Mucosa of stomach (tissue), 1 donor: ENCODE data around the gene METTL25B.
A peak's percentile ranks its signal among the peaks of the same experiment; 100 is the strongest.

Experiments used
- H3K27me3 ChIP-seq: one replicate; pipeline ENCODE4 v1.7.0; 2013; ENCODE audit warnings: mild to moderate bottlenecking, low read length; ENCODE audit not compliant: control insufficient read depth, insufficient read depth
- H3K36me3 ChIP-seq: one replicate; pipeline ENCODE4 v1.7.0; 2013; ENCODE audit warnings: low read length; ENCODE audit not compliant: control insufficient read depth, insufficient read depth
- H3K4me1 ChIP-seq: one replicate; pipeline ENCODE4 v1.7.0; 2013; ENCODE audit warnings: mild to moderate bottlenecking, low read length; ENCODE audit not compliant: control insufficient read depth, insufficient read depth
- H3K4me3 ChIP-seq: one replicate; pipeline ENCODE4 v1.7.0; 2013; ENCODE audit warnings: low read length
- H3K9ac ChIP-seq: one replicate; pipeline ENCODE4 v1.7.0; 2013; ENCODE audit warnings: mild to moderate bottlenecking, low read length, moderate library complexity
- H3K9me3 ChIP-seq: one replicate; pipeline ENCODE4 v1.7.0; 2013; ENCODE audit warnings: mild to moderate bottlenecking, low read length, moderate library complexity; ENCODE audit not compliant: control insufficient read depth
- donor health status: Pancreatic carcinoma.

The METTL25B gene

GRCh38 chr1:156740237-156740740, 12.0 kb downstream of the METTL25B start:
- no peaks in the 10 kb centered on the region for H3K27me3 ChIP-seq
- H3K9ac ChIP-seq: peak overlapping the region; percentile 70
- peak overlapping the region; percentile 92 for H3K4me3 ChIP-seq
- H3K4me1 ChIP-seq: peaks cover 14% of the 10 kb centered on the region
- H3K9me3 ChIP-seq: no peaks in the 10 kb centered on the region
- H3K36me3 ChIP-seq: peaks cover 7% of the 10 kb centered on the region

- H3K27me3 ChIP-seq: no peaks in the 10 kb centered on the region
- peak within 1 kb of the TSS; percentile 70 for H3K9ac ChIP-seq
- peaks cover 7% of the 10 kb centered on the region for H3K36me3 ChIP-seq
- no peaks in the 10 kb centered on the region for H3K9me3 ChIP-seq
- H3K4me3 ChIP-seq: peak within 1 kb of the TSS; percentile 92
- H3K4me1 ChIP-seq: peaks cover 20% of the 10 kb centered on the region
These were observed 12.6 kb downstream of the METTL25B start, which contains the start of gene MRPL24 for GRCh38 chr1:156740741-156741480. TSS of gene MRPL24 (minus strand) at chr1:156741088. CDS start at chr1:156738704, 2,384 bp downstream.

- Histone ChIP-seq H3K4me3 (no peak overlapping the region), H3K27me3 (no peaks in the 10 kb centered on the region), H3K9me3 (no peaks in the 10 kb centered on the region), H3K36me3 (peaks cover 7% of the 10 kb centered on the region), H3K4me1 (peaks cover 25% of the 10 kb centered on the region), H3K9ac (peak overlapping the region; percentile 51)
These were observed 13.3 kb downstream of the METTL25B start for GRCh38 chr1:156741481-156741983.

- no peaks in the 10 kb centered on the region for H3K27me3 ChIP-seq
- H3K9ac ChIP-seq: no peak overlapping the region
- peaks cover 7% of the 10 kb centered on the region for H3K36me3 ChIP-seq
- H3K4me1 ChIP-seq: peaks cover 30% of the 10 kb centered on the region
- no peak overlapping the region for H3K4me3 ChIP-seq
- no peaks in the 10 kb centered on the region for H3K9me3 ChIP-seq
These were observed 13.7 kb downstream of the METTL25B start for GRCh38 chr1:156742017-156742416.

- Histone ChIP-seq H3K36me3 (peaks cover 7% of the 10 kb centered on the region), H3K9ac (no peak overlapping the region), H3K4me1 (peaks cover 37% of the 10 kb centered on the region), H3K4me3 (no peak overlapping the region), H3K9me3 (no peaks in the 10 kb centered on the region), H3K27me3 (no peaks in the 10 kb centered on the region)
These were observed 14.5 kb downstream of the METTL25B start for GRCh38 chr1:156742801-156743200.

GRCh38 chr1:156743367-156744302, 15.4 kb downstream of the METTL25B start:
- Histone ChIP-seq H3K4me1 (peaks cover 45% of the 10 kb centered on the region), H3K4me3 (no peak overlapping the region), H3K9me3 (no peaks in the 10 kb centered on the region), H3K9ac (no peak overlapping the region), H3K36me3 (peaks cover 7% of the 10 kb centered on the region), H3K27me3 (no peaks in the 10 kb centered on the region)

- H3K36me3 ChIP-seq: peaks cover 7% of the 10 kb centered on the region
- H3K9ac ChIP-seq: no peak overlapping the region
- peaks cover 52% of the 10 kb centered on the region for H3K4me1 ChIP-seq
- no peaks in the 10 kb centered on the region for H3K27me3 ChIP-seq
- H3K4me3 ChIP-seq: no peak overlapping the region
- no peaks in the 10 kb centered on the region for H3K9me3 ChIP-seq
These were observed 16.1 kb downstream of the METTL25B start for GRCh38 chr1:156744344-156744743.

- peaks cover 7% of the 10 kb centered on the region for H3K36me3 ChIP-seq
- H3K4me1 ChIP-seq: peaks cover 57% of the 10 kb centered on the region
- no peaks in the 10 kb centered on the region for H3K27me3 ChIP-seq
- H3K9ac ChIP-seq: no peak overlapping the region
- H3K4me3 ChIP-seq: no peak overlapping the region
- H3K9me3 ChIP-seq: no peaks in the 10 kb centered on the region
These were observed 16.6 kb downstream of the METTL25B start for GRCh38 chr1:156744786-156745419.

GRCh38 chr1:156745881-156746280, 17.6 kb downstream of the METTL25B start:
- Histone ChIP-seq H3K4me1 (peaks cover 55% of the 10 kb centered on the region), H3K27me3 (no peaks in the 10 kb centered on the region), H3K36me3 (peaks cover 7% of the 10 kb centered on the region), H3K9ac (peak overlapping the region; percentile 3), H3K4me3 (no peak overlapping the region), H3K9me3 (no peaks in the 10 kb centered on the region)

GRCh38 chr1:156746406-156746727, 18.1 kb downstream of the METTL25B start:
- Histone ChIP-seq H3K4me1 (peaks cover 53% of the 10 kb centered on the region), H3K27me3 (no peaks in the 10 kb centered on the region), H3K9me3 (no peaks in the 10 kb centered on the region), H3K36me3 (peaks cover 7% of the 10 kb centered on the region), H3K4me3 (peak overlapping the region; percentile 82), H3K9ac (peak overlapping the region; percentile 90)

GRCh38 chr1:156746728-156747631, 18.7 kb downstream of the METTL25B start:
- H3K27me3 ChIP-seq: no peaks in the 10 kb centered on the region

More at GRCh38 chr1:156746728-156747631, 18.7 kb downstream of the METTL25B start:
- Histone ChIP-seq H3K36me3 (peaks cover 7% of the 10 kb centered on the region), H3K4me1 (peaks cover 49% of the 10 kb centered on the region), H3K4me3 (peak overlapping the region; percentile 82), H3K9me3 (no peaks in the 10 kb centered on the region), H3K9ac (peak overlapping the region; percentile 92)
